ENCODE data around the gene FSIP1. TPM values are rescaled to one million over a fixed set of nuclear protein-coding genes. Genes with fewer than 3 reads are reported as not detected.

The FSIP1 gene
- total and polyA plus RNA-seq, 11 donors, result 0.28 to 3.7 (median 0.97) TPM; not detected in 1

- DNase-seq, result no peak
- Histone ChIP-seq H3K27ac (no peak overlapping the region), H3K4me1 (peaks cover 0 to 13% (median 0%) of the 10 kb centered on the region in 12 donors), H3K36me3 (no peaks in the 10 kb centered on the region), H3K4me3 (no peak overlapping the region), H3K9me3 (no peaks in the 10 kb centered on the region), H3K27me3 (no peaks in the 10 kb centered on the region)
- 97 to 98% (median 97%) methylated on average over 4 of the region's 4 CpGs for WGBS, 4 donors
- intact Hi-C loops (cut with DNase I), result no loop called here
- TF ChIP-seq POLR2A (IDR thresholded peaks at IDR 0.05) (no peak), CTCF (IDR thresholded peaks at IDR 0.05) (no peak)
- no peak for ATAC-seq
These were observed 47.4 kb downstream of the FSIP1 start for GRCh38 chr15:39735120-39735717.

GRCh38 chr15:39731266-39731665 is 51.4 kb downstream of the FSIP1 start:
- no peak overlapping the region for H3K4me3 ChIP-seq

GRCh38 chr15:39730552-39730951 is 52.1 kb downstream of the FSIP1 start:
- H3K27me3 ChIP-seq, result no peaks in the 10 kb centered on the region
- no peak overlapping the region for H3K4me3 ChIP-seq
- H3K36me3 ChIP-seq, result no peaks in the 10 kb centered on the region
- no peak overlapping the region for H3K27ac ChIP-seq
- no peaks in the 10 kb centered on the region for H3K9me3 ChIP-seq
- 61 to 66% (median 64%) methylated on average over 5 of the region's 5 CpGs for WGBS, 4 donors
- peaks cover 0 to 3% (median 0%) of the 10 kb centered on the region in 12 donors for H3K4me1 ChIP-seq
- intact Hi-C loops (cut with DNase I), result no loop called here
- ATAC-seq, result no peak
- TF ChIP-seq POLR2A (IDR thresholded peaks at IDR 0.05) (no peak), CTCF (IDR thresholded peaks at IDR 0.05) (no peak)
- DNase-seq, result no peak

More at GRCh38 chr15:39731266-39731665, 51.4 kb downstream of the FSIP1 start:
- intact Hi-C loops (cut with DNase I), result no loop called here
- DNase-seq (no peak), ATAC-seq (no peak)
- 88 to 93% (median 92%) methylated on average over 3 of the region's 3 CpGs for WGBS, 4 donors
- Histone ChIP-seq H3K9me3 (no peaks in the 10 kb centered on the region), H3K27me3 (no peaks in the 10 kb centered on the region), H3K4me1 (peaks cover 0 to 6% (median 0%) of the 10 kb centered on the region in 12 donors), H3K27ac (no peak overlapping the region), H3K36me3 (no peaks in the 10 kb centered on the region)
- TF ChIP-seq CTCF (IDR thresholded peaks at IDR 0.05) (no peak), POLR2A (IDR thresholded peaks at IDR 0.05) (no peak)

- Histone ChIP-seq H3K4me3 (no peak overlapping the region), H3K4me1 (no peaks in the 10 kb centered on the region), H3K27ac (no peak overlapping the region), H3K9me3 (no peaks in the 10 kb centered on the region), H3K27me3 (no peaks in the 10 kb centered on the region), H3K36me3 (no peaks in the 10 kb centered on the region)
- intact Hi-C loops (cut with DNase I), result no loop called here
- TF ChIP-seq CTCF (IDR thresholded peaks at IDR 0.05), result no peak
- TF ChIP-seq POLR2A (IDR thresholded peaks at IDR 0.05), result no peak
- ATAC-seq, result no peak
- 94 to 98% (median 96%) methylated on average over 4 of the region's 4 CpGs for WGBS, 4 donors
- DNase-seq, result no peak
These were observed 53.1 kb downstream of the FSIP1 start for GRCh38 chr15:39729500-39729899.
